ENCODE measurements around the gene GSTA4. TPM values are rescaled to one million over a fixed set of nuclear protein-coding genes. Genes with fewer than 3 reads are reported as not detected.
"Not testable (repeated sequence)": the region's sequence is repeated elsewhere in the genome, so short reads cannot be mapped to it uniquely, and the experiment has no call there.

Gene GSTA4
- total RNA-seq, 2 experiments from 2014 or later, result 0.25 TPM; not detected in 1

- ATAC-seq (ENCODE audit: poor library complexity), result no peak
- H3K27ac Mint-ChIP-seq, result no peak overlapping the region
- CTCF ChIA-PET, result no interaction called here
- no peaks in the 10 kb centered on the region for H3K4me1 ChIP-seq (ENCODE audit: insufficient read depth, low read length)
- DNase-seq, result no peak
- H3K27me3 Mint-ChIP-seq, result no peaks in the 10 kb centered on the region
- TF ChIP-seq, protein P1, sequence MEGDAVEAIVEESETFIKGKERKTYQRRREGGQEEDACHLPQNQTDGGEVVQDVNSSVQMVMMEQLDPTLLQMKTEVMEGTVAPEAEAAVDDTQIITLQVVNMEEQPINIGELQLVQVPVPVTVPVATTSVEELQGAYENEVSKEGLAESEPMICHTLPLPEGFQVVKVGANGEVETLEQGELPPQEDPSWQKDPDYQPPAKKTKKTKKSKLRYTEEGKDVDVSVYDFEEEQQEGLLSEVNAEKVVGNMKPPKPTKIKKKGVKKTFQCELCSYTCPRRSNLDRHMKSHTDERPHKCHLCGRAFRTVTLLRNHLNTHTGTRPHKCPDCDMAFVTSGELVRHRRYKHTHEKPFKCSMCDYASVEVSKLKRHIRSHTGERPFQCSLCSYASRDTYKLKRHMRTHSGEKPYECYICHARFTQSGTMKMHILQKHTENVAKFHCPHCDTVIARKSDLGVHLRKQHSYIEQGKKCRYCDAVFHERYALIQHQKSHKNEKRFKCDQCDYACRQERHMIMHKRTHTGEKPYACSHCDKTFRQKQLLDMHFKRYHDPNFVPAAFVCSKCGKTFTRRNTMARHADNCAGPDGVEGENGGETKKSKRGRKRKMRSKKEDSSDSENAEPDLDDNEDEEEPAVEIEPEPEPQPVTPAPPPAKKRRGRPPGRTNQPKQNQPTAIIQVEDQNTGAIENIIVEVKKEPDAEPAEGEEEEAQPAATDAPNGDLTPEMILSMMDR (IDR thresholded peaks at IDR 0.05), result no peak
- H3K4me3 Mint-ChIP-seq, result no peak overlapping the region
- intact Hi-C loops (cut with DNase I, micrococcal nuclease), result no loop called here
- no peaks in the 10 kb centered on the region for H3K9me3 Mint-ChIP-seq
- no peaks in the 10 kb centered on the region for H3K9me3 ChIP-seq (ENCODE audit: control insufficient read depth in 1 of 2, insufficient read depth in 1 of 2, low read length in 2 of 2)
- H3K36me3 ChIP-seq (ENCODE audit: insufficient read depth, low read length), result no peaks in the 10 kb centered on the region
- no peak overlapping the region for H3K4me3 ChIP-seq (ENCODE audit: low read length)
- no peaks in the 10 kb centered on the region for H3K27me3 ChIP-seq (ENCODE audit: control insufficient read depth in 1 of 2, insufficient read depth in 2 of 2, low read length in 2 of 2)
- no peak overlapping the region for H3K27ac ChIP-seq (ENCODE audit: low read depth in 1 of 2, low read length in 2 of 2)
- no peaks in the 10 kb centered on the region for H3K36me3 Mint-ChIP-seq (ENCODE audit: low read depth)
- H3K4me1 Mint-ChIP-seq (ENCODE audit: low read depth), result no peaks in the 10 kb centered on the region
- POLR2A ChIA-PET, result no interaction called here
These were observed 39.2 kb downstream of the GSTA4 start for GRCh38 chr6:52955871-52956270.

- ATAC-seq (ENCODE audit: poor library complexity) (no peak), DNase-seq (no peak)
- Histone ChIP-seq H3K9me3 (ENCODE audit: control insufficient read depth in 1 of 2, insufficient read depth in 1 of 2, low read length in 2 of 2) (no peaks in the 10 kb centered on the region), H3K36me3 (ENCODE audit: insufficient read depth, low read length) (no peaks in the 10 kb centered on the region), H3K4me3 (ENCODE audit: low read length) (no peak overlapping the region), H3K27ac (ENCODE audit: low read depth in 1 of 2, low read length in 2 of 2) (no peak overlapping the region), H3K4me1 (ENCODE audit: insufficient read depth, low read length) (no peaks in the 10 kb centered on the region), H3K27me3 (ENCODE audit: control insufficient read depth in 1 of 2, insufficient read depth in 2 of 2, low read length in 2 of 2) (no peaks in the 10 kb centered on the region)
- CTCF ChIA-PET, result no interaction called here
- Mint-ChIP-seq H3K27me3 (no peaks in the 10 kb centered on the region), H3K27ac (no peak overlapping the region), H3K9me3 (no peaks in the 10 kb centered on the region), H3K4me3 (no peak overlapping the region), H3K4me1 (ENCODE audit: low read depth) (no peaks in the 10 kb centered on the region), H3K36me3 (ENCODE audit: low read depth) (no peaks in the 10 kb centered on the region)
- intact Hi-C loops (cut with DNase I, micrococcal nuclease), result no loop called here
- POLR2A ChIA-PET, result no interaction called here
- TF ChIP-seq, protein P1 (IDR thresholded peaks at IDR 0.05), result no peak
These were observed 40.9 kb downstream of the GSTA4 start for GRCh38 chr6:52953911-52954839.

GRCh38 chr6:52946306-52946705 lies 48.8 kb downstream of the GSTA4 start:
- Histone ChIP-seq H3K4me1 (ENCODE audit: insufficient read depth, low read length) (no peaks in the 10 kb centered on the region), H3K27me3 (ENCODE audit: control insufficient read depth in 1 of 2, insufficient read depth in 2 of 2, low read length in 2 of 2) (peaks cover 2 to 10% of the 10 kb centered on the region in 2 experiments), H3K36me3 (ENCODE audit: insufficient read depth, low read length) (no peaks in the 10 kb centered on the region), H3K4me3 (ENCODE audit: low read length) (no peak overlapping the region), H3K27ac (ENCODE audit: low read depth in 1 of 2, low read length in 2 of 2) (no peak overlapping the region), H3K9me3 (ENCODE audit: control insufficient read depth in 1 of 2, insufficient read depth in 1 of 2, low read length in 2 of 2) (no peaks in the 10 kb centered on the region)
- no peak overlapping the region for H3K4me3 Mint-ChIP-seq
- H3K27me3 Mint-ChIP-seq, result peaks cover 35% of the 10 kb centered on the region
- no peak for ATAC-seq (ENCODE audit: poor library complexity)
- intact Hi-C loops (cut with DNase I, micrococcal nuclease), result no loop called here
- no peak for DNase-seq
- H3K9me3 Mint-ChIP-seq, result no peaks in the 10 kb centered on the region
- no peaks in the 10 kb centered on the region for H3K36me3 Mint-ChIP-seq (ENCODE audit: low read depth)
- H3K27ac Mint-ChIP-seq, result no peak overlapping the region
- CTCF ChIA-PET, result no interaction called here
- TF ChIP-seq, protein P1 (IDR thresholded peaks at IDR 0.05), result no peak
- POLR2A ChIA-PET, result no interaction called here
- peaks cover 6% of the 10 kb centered on the region for H3K4me1 Mint-ChIP-seq (ENCODE audit: low read depth)

DNA sequence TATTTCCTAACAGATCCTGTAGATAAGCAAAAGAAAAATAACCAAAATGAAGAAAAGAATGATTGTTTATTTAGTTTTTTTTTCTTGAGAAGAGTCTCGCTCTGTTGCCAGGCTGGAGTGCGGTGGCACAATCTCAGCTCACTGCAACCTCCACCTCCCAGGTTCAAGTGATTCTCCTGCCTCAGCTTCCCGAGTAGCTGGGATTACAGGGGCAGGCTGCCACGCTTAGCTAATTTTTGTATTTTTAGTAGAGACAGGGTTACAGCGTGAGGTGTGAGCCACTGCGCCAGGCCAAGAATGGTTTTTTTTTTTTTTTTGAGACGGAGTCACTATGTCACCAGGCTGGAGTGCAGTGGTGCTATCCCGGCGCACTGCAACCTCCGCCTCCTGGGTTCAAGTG lies 52.3 kb downstream of the GSTA4 start:
- intact Hi-C loops (cut with DNase I, micrococcal nuclease); H3K36me3 ChIP-seq (ENCODE audit: insufficient read depth, low read length); H3K9me3 ChIP-seq (ENCODE audit: control insufficient read depth in 1 of 2, insufficient read depth in 1 of 2, low read length in 2 of 2); H3K4me1 ChIP-seq (ENCODE audit: insufficient read depth, low read length); DNase-seq; ATAC-seq (ENCODE audit: poor library complexity); H3K4me1 Mint-ChIP-seq (ENCODE audit: low read depth); H3K9me3 Mint-ChIP-seq; H3K4me3 Mint-ChIP-seq; H3K27ac ChIP-seq (ENCODE audit: low read depth in 1 of 2, low read length in 2 of 2); CTCF ChIA-PET; H3K36me3 Mint-ChIP-seq (ENCODE audit: low read depth); H3K4me3 ChIP-seq (ENCODE audit: low read length); POLR2A ChIA-PET; H3K27ac Mint-ChIP-seq: not testable (repeated sequence)
- peaks cover 36% of the 10 kb centered on the region for H3K27me3 Mint-ChIP-seq
- H3K27me3 ChIP-seq (ENCODE audit: control insufficient read depth in 1 of 2, insufficient read depth in 2 of 2, low read length in 2 of 2), result peaks cover 2 to 10% of the 10 kb centered on the region in 2 experiments

Measured in CD4-positive, alpha-beta T cell (primary cell).